K562 (cell line): ENCODE data around the gene BCAS1. TPM values are rescaled to one million over a fixed set of nuclear protein-coding genes. Genes with fewer than 3 reads are reported as not detected.
A peak's percentile ranks its signal among the peaks of the same experiment; 100 is the strongest.

Source experiments
- ARID1B ChIP-seq: fragments of 450-650 bp; IDR thresholded peaks from 2 replicates; pipeline ENCODE4 v1.6.1; 2016; ENCODE audit warnings: antibody characterized with exemption, mild to moderate bottlenecking, inconsistent platforms
- CBX2 ChIP-seq: fragments of 200-600 bp; sonication (generic); IDR thresholded peaks from one replicate; pipeline ENCODE4 v1.6.1; 2012; ENCODE audit warnings: mild to moderate bottlenecking, low read length, inconsistent platforms; ENCODE audit not compliant: insufficient read depth, poor library complexity, severe bottlenecking
- CHD2 ChIP-seq: IDR thresholded peaks from 2 replicates; pipeline ENCODE4 v1.6.1; 2011; ENCODE audit warnings: low read depth, low read length
- ESRRA ChIP-seq: fragments of 450-650 bp; IDR thresholded peaks from 2 replicates; pipeline ENCODE4 v1.6.1; 2014; ENCODE audit warnings: low read depth, mild to moderate bottlenecking, moderate library complexity, borderline replicate concordance
- ESRRB ChIP-seq: fragments of 250-450 bp; sonication (Bioruptor Pico); IDR thresholded peaks from 2 replicates; pipeline ENCODE4 v1.5.0; 2020; ENCODE audit warnings: mild to moderate bottlenecking, moderate library complexity, borderline replicate concordance
- ETV6 ChIP-seq, 3 experiments: fragments of 150-350 bp in 1 of 3; sonication (generic) in 1 of 3; formaldehyde crosslinking in 1 of 3; IDR thresholded peaks; 2 replicates each; pipeline versions ENCODE4 v1.6.1 to v1.8.0; 2014 to 2022; ENCODE audit warnings: borderline replicate concordance in 2 of 3, low read depth in 2 of 3, antibody characterized with exemption in 1 of 3, low read length in 1 of 3, mild to moderate bottlenecking in 1 of 3, missing genetic modification reagents in 1 of 3
- HMG20B ChIP-seq: fragments of 250-450 bp; sonication (Bioruptor Pico); IDR thresholded peaks from 2 replicates; pipeline ENCODE4 v1.5.0; 2021; ENCODE audit warnings: mild to moderate bottlenecking
- KDM5B ChIP-seq: fragments of 200-600 bp; sonication (generic); IDR thresholded peaks from 2 replicates; pipeline ENCODE4 v1.6.1; 2012; ENCODE audit warnings: low read depth, mild to moderate bottlenecking, moderate library complexity, low read length, control low read depth, inconsistent platforms; ENCODE audit not compliant: insufficient replicate concordance
- MTA2 ChIP-seq: fragments of 450-650 bp; IDR thresholded peaks from 2 replicates; pipeline ENCODE4 v1.6.1; 2016; ENCODE audit warnings: low read depth
- NFRKB ChIP-seq: fragments of 450-650 bp; IDR thresholded peaks from 2 replicates; pipeline ENCODE4 v1.6.1; 2016; ENCODE audit warnings: low read depth
- POLR2H ChIP-seq: IDR thresholded peaks from 2 replicates; pipeline ENCODE4 v1.6.1; 2016; ENCODE audit warnings: missing genetic modification characterization, low read depth, mild to moderate bottlenecking, control low read depth, missing compliant biosample characterization, moderate library complexity
- POLR3A ChIP-seq: IDR thresholded peaks from 2 replicates; pipeline ENCODE4 v1.6.1; 2011; ENCODE audit warnings: borderline replicate concordance, mild to moderate bottlenecking, moderate library complexity; ENCODE audit not compliant: insufficient read length, insufficient read depth; ENCODE audit errors: extremely low read depth
- PTBP1 ChIP-seq: fragments of 200-400 bp; formaldehyde crosslinking; IDR thresholded peaks from 2 replicates; pipeline ENCODE4 v1.6.1; 2017; ENCODE audit warnings: low read depth, low read length
- RBM17 ChIP-seq: fragments of 200-400 bp; formaldehyde crosslinking; IDR thresholded peaks from 2 replicates; pipeline ENCODE4 v1.6.1; 2017; ENCODE audit warnings: low read depth, mild to moderate bottlenecking, low read length, borderline replicate concordance
- SMARCE1 ChIP-seq: fragments of 450-650 bp; IDR thresholded peaks from 2 replicates; pipeline ENCODE4 v1.7.1; 2016; ENCODE audit warnings: mild to moderate bottlenecking
- SREBF1 ChIP-seq: fragments of 150-350 bp; IDR thresholded peaks from 2 replicates; pipeline ENCODE4 v1.6.1; 2014; ENCODE audit warnings: antibody characterized with exemption, low read depth, low read length, borderline replicate concordance
- STAG1 ChIP-seq: sonication (generic); formaldehyde crosslinking; IDR thresholded peaks from 2 replicates; pipeline ENCODE4 v1.5.0; 2020; ENCODE audit warnings: missing genetic modification reagents, borderline replicate concordance
- ZNF133 ChIP-seq: fragments of 250-450 bp; sonication (Bioruptor Pico); IDR thresholded peaks from 2 replicates; pipeline ENCODE4 v1.4.0; 2020; ENCODE audit warnings: mild to moderate bottlenecking
- ZNF551 ChIP-seq: fragments of 250-450 bp; sonication (Bioruptor Pico); IDR thresholded peaks from 2 replicates; pipeline ENCODE4 v1.5.0; 2021; ENCODE audit warnings: mild to moderate bottlenecking, moderate library complexity
- ZNF707 ChIP-seq: fragments of 250-450 bp; sonication (Bioruptor Pico); conservative IDR thresholded peaks from 2 replicates; pipeline ENCODE4 v1.8.0; 2022; ENCODE audit warnings: inconsistent platforms, mild to moderate bottlenecking, moderate library complexity
- polyA plus RNA-seq, 8 experiments: library from polyadenylated mRNA; depleted of rRNA in 4 of 8; stranded (reverse) in 5 of 8; unstranded in 3 of 8; fragments of >200 nt; fragmentation: Nextera tagmentation in 2 of 8; fragmentation: Illumina TruSeq in 1 of 8; extraction: Ambion mirVana in 2 of 8; extraction: Trizol in 1 of 8; gene quantifications; 2 replicates each; pipeline versions ENCODE4 v1.2.1 to v1.2.3, GENCODE V29; 2011 to 2014; ENCODE audit warnings: inconsistent platforms in 1 of 8, missing spikeins in 1 of 8
- total RNA-seq, 7 experiments: library from RNA; depleted of rRNA in 6 of 7; stranded (reverse); fragments of >200 nt in 6 of 7; fragmentation: Illumina TruSeq in 2 of 7; extraction: Trizol in 2 of 7; gene quantifications; 2 replicates each; pipeline versions ENCODE4 v1.2.1 to v1.2.3, GENCODE V29; 2011 to 2021; ENCODE audit warnings: low replicate concordance in 1 of 7
- TF ChIP-seq, protein P1 (sequence below): fragments of 450-650 bp; IDR thresholded peaks from 2 replicates; pipeline ENCODE4 v1.6.1; 2016; ENCODE audit warnings: low read depth, mild to moderate bottlenecking, moderate library complexity
- TF ChIP-seq, protein P2 (sequence below): fragments of 250-450 bp; sonication (Bioruptor Pico); IDR thresholded peaks from 2 replicates; pipeline ENCODE4 v1.9.0; 2021; ENCODE audit warnings: mild to moderate bottlenecking, inconsistent platforms
- TF ChIP-seq, protein P3 (sequence below), 2 experiments: fragments of 150-350 bp in 1 of 2; IDR thresholded peaks; 2 replicates each; pipeline ENCODE4 v1.6.1; 2012 to 2016; ENCODE audit warnings: low read depth in 2 of 2, low read length in 2 of 2, mild to moderate bottlenecking in 1 of 2, moderate library complexity in 1 of 2

The BCAS1 gene
- total and polyA plus RNA-seq, 9 of the 15 experiments (the other 6 are each of a cell fraction or from before 2014, with no cell fraction given), result 0.18 to 2.3 (median 0.93) TPM

DNA sequence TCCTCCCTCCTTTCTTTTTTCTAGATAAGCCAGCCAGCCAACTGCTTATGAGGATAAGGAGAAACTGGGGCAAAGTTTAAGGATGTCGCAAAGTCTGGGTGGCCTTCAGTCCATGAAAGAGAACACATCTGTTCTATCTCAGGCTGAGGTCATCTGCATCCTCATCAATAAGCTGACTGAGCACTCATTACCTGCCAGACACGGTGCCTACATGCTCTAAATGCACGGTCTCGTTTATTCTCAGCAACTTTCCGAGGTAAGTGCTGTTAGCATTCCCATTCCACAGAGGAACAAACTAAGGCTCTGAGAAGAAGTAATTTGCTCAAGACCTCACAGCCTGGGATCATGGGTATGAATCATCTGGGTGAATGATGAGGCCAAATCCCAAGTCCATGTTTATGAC lies 133.1 kb downstream of the BCAS1 start (continued):
- TF ChIP-seq MTA2 (peak; percentile 32; the same call in 1 of the 2 replicates), CBX2 (no peak), CHD2 (no peak), SREBF1 (no peak), ESRRA (no peak), POLR2H (no peak), PTBP1 (no peak), POLR3A (no peak), ZNF551 (CRISPR knock-in tag) (no peak), ZNF707 (CRISPR knock-in tag) (no peak), ARID1B (peak; percentile 67), RBM17 (no peak), HMG20B (CRISPR knock-in tag) (no peak), NFRKB (no peak), ESRRB (CRISPR knock-in tag) (no peak), ZNF133 (CRISPR knock-in tag) (no peak), SMARCE1 (no peak), ETV6 (IDR thresholded peaks at IDR 0.05; ENCODE audit: borderline replicate concordance in 1 of 2, low read depth in 2 of 2, low read length in 1 of 2) (no peak), ETV6 (CRISPR knock-in tag; IDR thresholded peaks at IDR 0.05; ENCODE audit: borderline replicate concordance) (no peak), KDM5B (no peak), STAG1 (CRISPR knock-in tag) (no peak)
- TF ChIP-seq, protein P1, sequence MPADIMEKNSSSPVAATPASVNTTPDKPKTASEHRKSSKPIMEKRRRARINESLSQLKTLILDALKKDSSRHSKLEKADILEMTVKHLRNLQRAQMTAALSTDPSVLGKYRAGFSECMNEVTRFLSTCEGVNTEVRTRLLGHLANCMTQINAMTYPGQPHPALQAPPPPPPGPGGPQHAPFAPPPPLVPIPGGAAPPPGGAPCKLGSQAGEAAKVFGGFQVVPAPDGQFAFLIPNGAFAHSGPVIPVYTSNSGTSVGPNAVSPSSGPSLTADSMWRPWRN, result no peak
- TF ChIP-seq, protein P2, sequence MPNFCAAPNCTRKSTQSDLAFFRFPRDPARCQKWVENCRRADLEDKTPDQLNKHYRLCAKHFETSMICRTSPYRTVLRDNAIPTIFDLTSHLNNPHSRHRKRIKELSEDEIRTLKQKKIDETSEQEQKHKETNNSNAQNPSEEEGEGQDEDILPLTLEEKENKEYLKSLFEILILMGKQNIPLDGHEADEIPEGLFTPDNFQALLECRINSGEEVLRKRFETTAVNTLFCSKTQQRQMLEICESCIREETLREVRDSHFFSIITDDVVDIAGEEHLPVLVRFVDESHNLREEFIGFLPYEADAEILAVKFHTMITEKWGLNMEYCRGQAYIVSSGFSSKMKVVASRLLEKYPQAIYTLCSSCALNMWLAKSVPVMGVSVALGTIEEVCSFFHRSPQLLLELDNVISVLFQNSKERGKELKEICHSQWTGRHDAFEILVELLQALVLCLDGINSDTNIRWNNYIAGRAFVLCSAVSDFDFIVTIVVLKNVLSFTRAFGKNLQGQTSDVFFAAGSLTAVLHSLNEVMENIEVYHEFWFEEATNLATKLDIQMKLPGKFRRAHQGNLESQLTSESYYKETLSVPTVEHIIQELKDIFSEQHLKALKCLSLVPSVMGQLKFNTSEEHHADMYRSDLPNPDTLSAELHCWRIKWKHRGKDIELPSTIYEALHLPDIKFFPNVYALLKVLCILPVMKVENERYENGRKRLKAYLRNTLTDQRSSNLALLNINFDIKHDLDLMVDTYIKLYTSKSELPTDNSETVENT (CRISPR knock-in tag), result no peak
- TF ChIP-seq, protein P3, sequence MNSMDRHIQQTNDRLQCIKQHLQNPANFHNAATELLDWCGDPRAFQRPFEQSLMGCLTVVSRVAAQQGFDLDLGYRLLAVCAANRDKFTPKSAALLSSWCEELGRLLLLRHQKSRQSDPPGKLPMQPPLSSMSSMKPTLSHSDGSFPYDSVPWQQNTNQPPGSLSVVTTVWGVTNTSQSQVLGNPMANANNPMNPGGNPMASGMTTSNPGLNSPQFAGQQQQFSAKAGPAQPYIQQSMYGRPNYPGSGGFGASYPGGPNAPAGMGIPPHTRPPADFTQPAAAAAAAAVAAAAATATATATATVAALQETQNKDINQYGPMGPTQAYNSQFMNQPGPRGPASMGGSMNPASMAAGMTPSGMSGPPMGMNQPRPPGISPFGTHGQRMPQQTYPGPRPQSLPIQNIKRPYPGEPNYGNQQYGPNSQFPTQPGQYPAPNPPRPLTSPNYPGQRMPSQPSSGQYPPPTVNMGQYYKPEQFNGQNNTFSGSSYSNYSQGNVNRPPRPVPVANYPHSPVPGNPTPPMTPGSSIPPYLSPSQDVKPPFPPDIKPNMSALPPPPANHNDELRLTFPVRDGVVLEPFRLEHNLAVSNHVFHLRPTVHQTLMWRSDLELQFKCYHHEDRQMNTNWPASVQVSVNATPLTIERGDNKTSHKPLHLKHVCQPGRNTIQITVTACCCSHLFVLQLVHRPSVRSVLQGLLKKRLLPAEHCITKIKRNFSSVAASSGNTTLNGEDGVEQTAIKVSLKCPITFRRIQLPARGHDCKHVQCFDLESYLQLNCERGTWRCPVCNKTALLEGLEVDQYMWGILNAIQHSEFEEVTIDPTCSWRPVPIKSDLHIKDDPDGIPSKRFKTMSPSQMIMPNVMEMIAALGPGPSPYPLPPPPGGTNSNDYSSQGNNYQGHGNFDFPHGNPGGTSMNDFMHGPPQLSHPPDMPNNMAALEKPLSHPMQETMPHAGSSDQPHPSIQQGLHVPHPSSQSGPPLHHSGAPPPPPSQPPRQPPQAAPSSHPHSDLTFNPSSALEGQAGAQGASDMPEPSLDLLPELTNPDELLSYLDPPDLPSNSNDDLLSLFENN (IDR thresholded peaks at IDR 0.05; ENCODE audit: low read depth in 2 of 2, low read length in 2 of 2), result no peak
